ENCODE measurements around the gene PRDM16. TPM values are rescaled to one million over a fixed set of nuclear protein-coding genes. Genes with fewer than 3 reads are reported as not detected.

The PRDM16 gene
- polyA plus RNA-seq, 1 experiment: 0.06 TPM

GRCh38 chr1:3128431-3129132 lies 59.6 kb downstream of the PRDM16 start:
- no peak for DNase-seq (ENCODE audit: low read depth, low spot score)
- Histone ChIP-seq H3K27me3 (ENCODE audit: control insufficient read depth, insufficient read depth, low read length) (no peaks in the 10 kb centered on the region), H3K27ac (ENCODE audit: low read depth, low read length) (no peak overlapping the region), H3K9me3 (ENCODE audit: control insufficient read depth, insufficient read depth, low read length) (peaks cover 5% of the 10 kb centered on the region; the same call in 1 of the 2 replicates), H3K4me3 (ENCODE audit: low read depth, low read length) (no peak overlapping the region)
- no peak for TF ChIP-seq CTCF (IDR thresholded peaks at IDR 0.05; ENCODE audit: low read depth, low read length)
- ChIA-PET CTCF (no interaction called here), POLR2A (no interaction called here)

- no peak for DNase-seq (ENCODE audit: low read depth, low spot score)
- ChIA-PET POLR2A (no interaction called here), CTCF (no interaction called here)
- Histone ChIP-seq H3K27me3 (ENCODE audit: control insufficient read depth, insufficient read depth, low read length) (no peaks in the 10 kb centered on the region), H3K9me3 (ENCODE audit: control insufficient read depth, insufficient read depth, low read length) (peaks cover 5% of the 10 kb centered on the region; the same call in 1 of the 2 replicates), H3K27ac (ENCODE audit: low read depth, low read length) (no peak overlapping the region), H3K4me3 (ENCODE audit: low read depth, low read length) (no peak overlapping the region)
- TF ChIP-seq CTCF (IDR thresholded peaks at IDR 0.05; ENCODE audit: low read depth, low read length): no peak
These were observed 60.1 kb downstream of the PRDM16 start for GRCh38 chr1:3129133-3129490.

- DNase-seq (ENCODE audit: low read depth, low spot score): no peak
- no peaks in the 10 kb centered on the region for H3K27me3 ChIP-seq (ENCODE audit: control insufficient read depth, insufficient read depth, low read length)
- CTCF ChIA-PET: no interaction called here
- H3K27ac ChIP-seq (ENCODE audit: low read depth, low read length): no peak overlapping the region
- POLR2A ChIA-PET: no interaction called here
- no peak for TF ChIP-seq CTCF (IDR thresholded peaks at IDR 0.05; ENCODE audit: low read depth, low read length)
- peaks cover 5% of the 10 kb centered on the region; the same call in 1 of the 2 replicates for H3K9me3 ChIP-seq (ENCODE audit: control insufficient read depth, insufficient read depth, low read length)
- H3K4me3 ChIP-seq (ENCODE audit: low read depth, low read length): no peak overlapping the region
These were observed 61.3 kb downstream of the PRDM16 start for GRCh38 chr1:3130268-3130667.

GRCh38 chr1:3132660-3133059 lies 63.7 kb downstream of the PRDM16 start:
- Histone ChIP-seq H3K9me3 (ENCODE audit: control insufficient read depth, insufficient read depth, low read length) (peaks cover 5% of the 10 kb centered on the region; the same call in 1 of the 2 replicates), H3K4me3 (ENCODE audit: low read depth, low read length) (no peak overlapping the region), H3K27ac (ENCODE audit: low read depth, low read length) (no peak overlapping the region), H3K27me3 (ENCODE audit: control insufficient read depth, insufficient read depth, low read length) (no peaks in the 10 kb centered on the region)
- CTCF ChIA-PET: no interaction called here
- no peak for DNase-seq (ENCODE audit: low read depth, low spot score)
- POLR2A ChIA-PET: no interaction called here
- no peak for TF ChIP-seq CTCF (IDR thresholded peaks at IDR 0.05; ENCODE audit: low read depth, low read length)

GRCh38 chr1:3133686-3134085 lies 64.7 kb downstream of the PRDM16 start:
- TF ChIP-seq CTCF (IDR thresholded peaks at IDR 0.05; ENCODE audit: low read depth, low read length): no peak
- POLR2A ChIA-PET: no interaction called here

More at GRCh38 chr1:3133686-3134085, 64.7 kb downstream of the PRDM16 start:
- Histone ChIP-seq H3K27ac (ENCODE audit: low read depth, low read length) (no peak overlapping the region), H3K4me3 (ENCODE audit: low read depth, low read length) (no peak overlapping the region), H3K9me3 (ENCODE audit: control insufficient read depth, insufficient read depth, low read length) (peaks cover 4% of the 10 kb centered on the region; the same call in 1 of the 2 replicates), H3K27me3 (ENCODE audit: control insufficient read depth, insufficient read depth, low read length) (no peaks in the 10 kb centered on the region)
- CTCF ChIA-PET: no interaction called here
- no peak for DNase-seq (ENCODE audit: low read depth, low spot score)

Data from AG04450 (cell line).